LNCaP clone FGC (cell line): Measurements from ENCODE around the gene GABRG3.

Experiments used
- DNase-seq: peaks from one replicate; pipeline ENCODE4 v3.0.0-alpha.2; 2011; ENCODE audit warnings: low read depth
- H3K4me3 ChIP-seq: 2 replicates; pipeline ENCODE4 v1.5.1; 2011; ENCODE audit warnings: mild to moderate bottlenecking, low read depth, low read length, control low read depth
- CTCF ChIP-seq: IDR thresholded peaks from 2 replicates; pipeline ENCODE4 v1.5.1; 2012; ENCODE audit warnings: mild to moderate bottlenecking; ENCODE audit not compliant: control insufficient read depth, insufficient read depth; ENCODE audit errors: extremely low read depth

The GABRG3 gene

GRCh38 chr15:27084844-27085243, 113.9 kb downstream of the GABRG3 start:
- TF ChIP-seq CTCF, result no peak
- H3K4me3 ChIP-seq, result no peak overlapping the region
- no peak for DNase-seq

DNA sequence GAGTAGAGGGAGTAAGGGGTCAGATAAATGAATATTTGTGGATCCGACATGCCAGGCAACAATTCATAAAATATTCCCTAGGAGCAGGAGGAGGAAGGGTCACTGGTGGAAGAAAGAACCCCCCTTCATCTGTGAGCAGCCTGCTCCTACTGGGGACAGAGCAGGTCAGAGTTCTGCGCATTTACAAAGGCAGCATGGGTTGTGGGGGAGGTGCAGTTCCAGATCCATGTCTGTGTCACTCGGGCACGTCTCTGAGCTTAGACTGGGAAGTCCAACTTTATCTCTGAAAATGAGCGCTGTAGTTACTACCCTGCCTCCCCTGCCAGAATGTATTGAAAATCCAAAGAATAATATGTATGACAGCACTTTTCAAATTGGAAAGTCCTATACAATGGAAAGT, 115.2 kb downstream of the GABRG3 start:
- TF ChIP-seq CTCF, result no peak

DNA sequence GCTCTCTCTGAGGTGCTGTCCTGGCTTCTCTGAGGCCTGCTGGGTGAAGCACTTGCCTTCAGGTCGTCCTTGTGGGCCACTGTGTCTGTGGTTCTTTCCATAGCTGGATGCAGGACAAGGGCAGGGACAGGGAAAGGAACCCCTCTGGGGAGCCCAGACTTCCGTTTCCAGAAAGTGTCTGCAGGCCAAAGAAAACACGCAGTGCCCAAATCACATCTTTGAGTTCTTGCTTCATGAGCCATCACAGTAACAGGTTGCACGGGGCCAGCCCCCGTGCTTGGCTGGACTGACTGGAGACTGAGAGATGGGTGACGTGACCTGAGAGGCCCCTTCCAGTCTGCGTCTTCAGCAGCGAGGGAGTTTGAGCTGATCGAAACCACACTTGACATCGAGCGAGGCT, 115.8 kb downstream of the GABRG3 start:
- no peak for TF ChIP-seq CTCF
- DNase-seq, result no peak

More for the DNA sequence above, 115.2 kb downstream of the GABRG3 start:
- no peak for DNase-seq
- H3K4me3 ChIP-seq, result no peak overlapping the region

DNA sequence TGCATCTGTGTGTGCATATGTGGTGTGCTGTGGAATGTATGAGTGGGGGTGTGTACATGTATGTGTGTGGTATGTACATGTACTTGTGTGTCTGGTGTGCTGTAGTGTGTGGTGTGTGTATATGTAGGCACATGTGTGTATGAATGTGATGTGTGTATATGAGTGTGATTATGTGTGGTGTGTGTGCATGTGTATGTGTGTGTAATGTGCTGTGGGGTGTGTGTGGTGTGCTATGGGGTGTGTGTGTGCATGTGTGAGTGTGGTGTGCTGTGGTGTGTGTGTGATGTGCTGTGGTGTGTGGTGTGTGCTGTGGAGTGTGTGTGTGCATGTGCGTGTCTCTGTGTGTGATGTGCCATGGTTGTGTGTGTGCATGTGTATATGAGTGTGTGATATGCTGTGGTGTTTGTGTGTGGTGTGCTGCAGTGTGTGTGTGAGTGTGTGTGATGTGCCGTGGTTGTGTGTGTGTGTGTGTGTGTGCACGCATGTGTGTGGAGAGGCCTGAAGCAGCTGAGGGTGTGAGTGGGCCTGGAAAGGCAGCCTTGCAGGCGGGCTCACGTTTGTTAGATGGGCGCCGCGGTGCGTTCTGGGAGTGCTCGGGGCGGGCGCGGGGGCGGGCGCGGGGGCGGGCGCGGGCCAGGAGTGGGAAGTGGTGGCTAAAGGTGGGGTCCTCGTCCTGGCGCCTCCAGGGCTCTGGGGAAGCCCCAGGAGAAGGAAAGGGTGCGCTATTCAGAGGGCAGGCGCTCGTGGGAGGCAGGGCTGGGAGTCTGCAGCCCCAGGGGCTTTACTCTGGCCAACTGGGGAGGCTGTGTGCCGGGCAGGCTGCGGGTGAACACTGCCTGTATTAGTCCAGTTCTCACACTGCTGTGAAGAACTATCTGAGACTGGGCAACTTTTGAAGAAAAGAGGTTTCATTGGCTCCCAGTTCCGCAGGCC, 116.9 kb downstream of the GABRG3 start:
- no peak overlapping the region for H3K4me3 ChIP-seq
- TF ChIP-seq CTCF, result no peak
- no peak for DNase-seq

More for the DNA sequence above, 115.8 kb downstream of the GABRG3 start:
- H3K4me3 ChIP-seq, result no peak overlapping the region

GRCh38 chr15:27088584-27089232, 117.7 kb downstream of the GABRG3 start:
- TF ChIP-seq CTCF, result no peak

DNA sequence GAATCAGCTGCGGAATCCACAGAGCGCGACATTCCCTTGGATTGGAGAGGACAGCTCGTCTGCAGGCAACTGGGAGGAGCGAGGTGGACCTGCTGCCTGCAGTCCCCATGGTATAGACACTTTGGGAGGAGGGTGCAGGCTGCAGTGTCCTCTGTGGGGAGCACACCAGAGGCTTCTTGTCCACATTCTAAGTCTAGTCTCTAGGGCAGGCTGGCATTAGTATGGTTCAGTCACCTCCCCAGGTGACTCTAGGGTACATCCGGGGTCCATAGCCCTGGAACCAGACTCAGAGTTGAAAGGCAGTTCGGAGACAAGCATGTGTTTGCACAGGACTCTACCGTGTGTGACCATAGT, 118.2 kb downstream of the GABRG3 start:
- H3K4me3 ChIP-seq, result no peak overlapping the region
- DNase-seq, result no peak
- no peak for TF ChIP-seq CTCF

More at GRCh38 chr15:27088584-27089232, 117.7 kb downstream of the GABRG3 start:
- DNase-seq, result no peak
- H3K4me3 ChIP-seq, result no peak overlapping the region
